Lower lobe of right lung (tissue), 2 donors: ENCODE results near the gene IL33. TPM values are rescaled to one million over a fixed set of nuclear protein-coding genes. Genes with fewer than 3 reads are reported as not detected.

Experiments used
- ATAC-seq, 2 donors: fragments of 200-7000 bp; cut with Tn5 transposase; one replicate each; pipeline ENCODE4 v1.9.1; 2020 to 2022; ENCODE audit warnings: mild to moderate bottlenecking in 2 of 2, moderate library complexity in 2 of 2
- DNase-seq: peaks from one replicate; pipeline ENCODE4 v3.0.0-alpha.2; 2020
- H3K27ac ChIP-seq: fragments of 200-600 bp; one replicate; pipeline ENCODE4 v1.8.0; 2022
- H3K27me3 ChIP-seq: fragments of 200-600 bp; one replicate; pipeline ENCODE4 v1.8.0; 2022; ENCODE audit warnings: low read depth
- H3K36me3 ChIP-seq: fragments of 200-600 bp; one replicate; pipeline ENCODE4 v1.8.0; 2022; ENCODE audit warnings: mild to moderate bottlenecking
- H3K4me1 ChIP-seq: fragments of 200-600 bp; one replicate; pipeline ENCODE4 v1.8.0; 2022
- H3K4me3 ChIP-seq: fragments of 200-600 bp; one replicate; pipeline ENCODE4 v1.8.0; 2022; ENCODE audit warnings: mild to moderate bottlenecking
- H3K9me3 ChIP-seq: fragments of 200-600 bp; one replicate; pipeline ENCODE4 v1.8.0; 2022
- CTCF ChIP-seq: fragments of 200-600 bp; IDR thresholded peaks from one replicate; pipeline ENCODE4 v1.8.0; 2022; ENCODE audit warnings: antibody characterized with exemption, mild to moderate bottlenecking
- intact Hi-C: fragments of 100-400 bp; cut with DNase I; formaldehyde crosslinking; loops from one replicate; pipeline ENCODE4 v1.11.0; 2022
- total RNA-seq: library from RNA; stranded (reverse); fragmentation: NEBNext Ultra II Directional; extraction: Animal tissue kit (Norgen Biotek cat#: 25700); gene quantifications from one replicate; pipeline ENCODE4 v1.2.1, GENCODE V29; 2021
- donor health status: DM: no; HTN: yes; CAD: no; lungs with severe emphysema.

Gene IL33
- total RNA-seq, 1 donor from 2014 or later = 47.8 TPM

- Histone ChIP-seq H3K4me3 (no peak overlapping the region), H3K36me3 (no peaks in the 10 kb centered on the region), H3K27ac (no peak overlapping the region), H3K27me3 (no peaks in the 10 kb centered on the region), H3K9me3 (no peaks in the 10 kb centered on the region), H3K4me1 (no peaks in the 10 kb centered on the region)
- ATAC-seq (no peak), DNase-seq (no peak)
- TF ChIP-seq CTCF = no peak
- intact Hi-C loops = no loop called here
Observed at GRCh38 chr9:6243746-6244145, 28.1 kb downstream of the IL33 start.

- Histone ChIP-seq H3K27me3 (no peaks in the 10 kb centered on the region), H3K36me3 (no peaks in the 10 kb centered on the region), H3K27ac (no peak overlapping the region), H3K9me3 (no peaks in the 10 kb centered on the region), H3K4me1 (no peaks in the 10 kb centered on the region), H3K4me3 (no peak overlapping the region)
- DNase-seq (no peak), ATAC-seq (no peak)
- no peak for TF ChIP-seq CTCF
- intact Hi-C loops = no loop called here
Observed at GRCh38 chr9:6247266-6247665, 31.7 kb downstream of the IL33 start.

- Histone ChIP-seq H3K27ac (no peak overlapping the region), H3K36me3 (no peaks in the 10 kb centered on the region), H3K27me3 (no peaks in the 10 kb centered on the region), H3K4me3 (no peak overlapping the region), H3K4me1 (peaks cover 8% of the 10 kb centered on the region), H3K9me3 (peaks cover under 1% of the 10 kb centered on the region)
- TF ChIP-seq CTCF = no peak
- ATAC-seq (no peak), DNase-seq (no peak)
- intact Hi-C loops = no loop called here
Observed at GRCh38 chr9:6268826-6269397, 53.3 kb downstream of the IL33 start.

- DNase-seq (no peak), ATAC-seq (no peak)
- H3K4me1 ChIP-seq = peaks cover 8% of the 10 kb centered on the region
- H3K27ac ChIP-seq = no peak overlapping the region
- intact Hi-C loops = no loop called here
- no peak overlapping the region for H3K4me3 ChIP-seq
- H3K27me3 ChIP-seq = no peaks in the 10 kb centered on the region
- H3K36me3 ChIP-seq = no peaks in the 10 kb centered on the region
- no peak for TF ChIP-seq CTCF
- no peaks in the 10 kb centered on the region for H3K9me3 ChIP-seq
Observed at GRCh38 chr9:6270896-6271295, 55.3 kb downstream of the IL33 start.

GRCh38 chr9:6271508-6272228, 56.1 kb downstream of the IL33 start:
- no peak for ATAC-seq
- TF ChIP-seq CTCF = no peak
- intact Hi-C loops = no loop called here

More at GRCh38 chr9:6271508-6272228, 56.1 kb downstream of the IL33 start:
- H3K36me3 ChIP-seq = no peaks in the 10 kb centered on the region
- DNase-seq = no peak
- peaks cover 8% of the 10 kb centered on the region for H3K4me1 ChIP-seq
- no peaks in the 10 kb centered on the region for H3K27me3 ChIP-seq
- no peak overlapping the region for H3K4me3 ChIP-seq
- H3K9me3 ChIP-seq = no peaks in the 10 kb centered on the region
- H3K27ac ChIP-seq = no peak overlapping the region
